ENCODE results near the gene KLK7.
"Not testable (repeated sequence)": the region's sequence is repeated elsewhere in the genome, so short reads cannot be mapped to it uniquely, and the experiment has no call there.

Gene KLK7

DNA sequence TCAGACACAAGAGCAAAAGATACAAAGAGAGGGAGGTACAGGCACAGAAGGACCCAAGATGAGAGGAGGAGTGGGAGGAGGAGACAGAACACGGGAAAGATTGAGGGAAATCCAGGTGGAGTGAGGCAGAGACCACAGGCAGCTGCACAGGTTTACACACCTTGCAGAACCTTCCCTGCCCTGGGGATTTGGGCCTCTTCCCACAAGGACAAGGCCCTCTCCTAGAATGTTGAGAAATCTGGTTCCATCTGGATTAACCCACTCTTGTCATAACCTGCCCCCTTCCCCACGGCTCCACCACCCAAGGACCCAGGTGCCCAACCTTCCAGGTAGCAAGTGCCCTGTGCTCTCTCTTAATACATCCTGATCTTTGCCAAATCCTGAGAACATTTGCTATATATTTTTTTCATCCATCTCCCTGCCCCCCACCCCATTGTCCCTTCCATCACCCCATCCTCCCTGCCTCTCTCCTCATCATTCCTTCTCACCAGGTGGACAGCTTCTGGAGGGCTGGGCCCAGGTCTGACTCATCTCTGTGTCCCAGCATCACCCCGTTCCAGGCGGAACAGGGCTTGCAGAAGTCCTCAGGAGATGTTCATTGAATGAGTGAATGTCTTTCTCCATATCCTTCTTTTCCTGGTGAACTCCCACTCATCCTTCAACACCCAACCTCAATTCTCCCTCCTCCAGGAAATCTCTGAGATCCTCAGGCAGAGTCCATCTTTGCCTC, 26.5 kb upstream of the KLK7 start:
- DNase-seq, result no peak

DNA sequence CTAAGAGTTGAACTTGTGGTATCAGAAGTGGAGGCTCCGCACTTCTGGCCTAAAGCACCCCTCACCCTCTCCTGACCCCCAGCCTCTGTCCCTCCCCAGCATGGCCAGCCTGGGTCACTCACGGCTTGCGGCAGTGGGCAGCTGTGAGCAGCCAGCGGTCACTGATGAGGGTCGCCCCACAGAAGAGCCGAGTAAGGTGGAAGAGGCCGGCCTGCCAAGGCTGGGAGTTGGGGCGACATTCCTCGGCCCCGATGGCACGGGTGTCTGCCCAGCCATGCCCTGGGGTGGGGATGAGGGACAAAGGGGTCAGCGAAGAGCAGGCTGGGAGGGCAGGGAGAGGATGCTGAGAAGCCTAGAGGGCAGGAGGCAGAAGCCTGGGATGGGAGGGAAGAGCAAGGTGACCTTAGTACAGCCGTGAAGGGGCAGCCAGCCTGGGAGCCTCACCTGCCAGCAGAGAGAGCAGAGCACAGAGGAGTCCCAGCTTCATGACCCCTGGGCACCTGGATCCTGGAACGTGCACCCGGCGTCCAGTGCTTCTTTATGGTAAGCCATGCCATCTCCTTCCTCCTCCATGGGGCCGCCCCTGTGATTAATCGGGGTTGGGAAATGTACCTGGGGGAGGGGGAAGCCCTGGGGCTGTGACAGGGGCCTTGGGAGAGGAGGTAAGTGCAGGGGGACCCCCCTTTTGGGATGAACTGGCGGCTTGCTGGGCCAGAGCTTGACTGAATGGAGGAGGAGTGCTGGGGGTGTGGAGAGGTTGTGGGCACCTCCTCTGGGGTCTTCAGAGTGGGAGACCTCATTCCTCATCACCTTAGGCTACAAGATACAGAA, 25.6 kb upstream of the KLK7 start:
- DNase-seq, result no peak

DNA sequence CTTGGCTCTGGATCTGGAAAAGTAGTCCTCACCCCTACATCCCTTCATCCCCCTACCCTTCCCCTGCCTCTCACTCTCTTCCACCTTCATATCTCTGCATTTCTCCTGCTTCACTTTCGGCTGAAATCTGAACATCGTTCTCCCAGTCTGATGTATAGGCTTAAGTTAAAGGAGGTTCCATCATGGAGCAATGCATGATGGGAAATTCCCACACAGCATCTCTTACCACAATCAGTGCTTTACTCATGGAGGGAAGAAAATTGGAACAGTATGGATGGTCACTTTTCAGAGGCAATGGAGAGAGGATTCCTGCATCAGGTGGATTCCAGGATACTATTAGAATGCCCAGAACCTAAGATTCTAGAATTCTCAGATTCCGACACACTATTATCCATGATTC, 23.8 kb upstream of the KLK7 start:
- DNase-seq, result no peak

DNA sequence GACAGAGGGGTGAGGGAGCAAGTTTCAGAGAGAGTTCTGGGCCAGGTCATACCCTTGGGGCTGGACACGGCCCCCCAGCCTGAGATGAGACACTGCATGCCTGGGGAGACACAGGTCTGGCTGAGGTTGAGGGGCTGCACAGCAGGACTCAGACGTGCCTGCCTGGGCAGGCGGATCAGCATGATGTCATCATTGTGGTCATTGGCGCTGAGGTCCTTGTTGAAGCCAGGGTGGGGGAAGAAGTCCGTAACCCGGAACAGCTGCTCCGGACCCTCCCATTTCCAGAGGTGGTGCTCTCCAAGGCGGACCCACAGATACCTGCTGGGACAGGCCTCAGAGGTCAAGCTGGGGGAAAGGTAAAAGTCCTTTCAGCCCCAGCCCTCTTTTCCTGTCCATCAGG, 22.7 kb upstream of the KLK7 start:
- DNase-seq, result no peak

DNA sequence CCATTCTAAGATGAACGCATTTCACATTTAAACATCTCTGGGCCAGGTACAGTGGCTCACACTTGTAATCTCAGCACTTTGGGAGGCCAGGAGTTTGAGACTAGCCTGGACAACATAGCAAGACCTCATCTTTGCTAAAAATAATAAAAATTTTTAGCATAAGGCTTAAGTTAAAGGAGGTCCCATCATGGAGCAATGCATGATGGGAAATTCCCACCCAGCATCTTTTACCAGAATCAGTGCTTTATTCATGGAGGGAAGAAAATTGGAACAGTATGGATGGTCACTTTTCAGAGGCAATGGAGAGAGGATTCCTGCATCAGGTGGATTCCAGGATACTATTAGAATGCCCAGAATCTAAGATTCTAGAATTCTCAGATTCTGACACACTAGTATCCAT, 21.5 kb upstream of the KLK7 start:
- DNase-seq, result no peak

DNA sequence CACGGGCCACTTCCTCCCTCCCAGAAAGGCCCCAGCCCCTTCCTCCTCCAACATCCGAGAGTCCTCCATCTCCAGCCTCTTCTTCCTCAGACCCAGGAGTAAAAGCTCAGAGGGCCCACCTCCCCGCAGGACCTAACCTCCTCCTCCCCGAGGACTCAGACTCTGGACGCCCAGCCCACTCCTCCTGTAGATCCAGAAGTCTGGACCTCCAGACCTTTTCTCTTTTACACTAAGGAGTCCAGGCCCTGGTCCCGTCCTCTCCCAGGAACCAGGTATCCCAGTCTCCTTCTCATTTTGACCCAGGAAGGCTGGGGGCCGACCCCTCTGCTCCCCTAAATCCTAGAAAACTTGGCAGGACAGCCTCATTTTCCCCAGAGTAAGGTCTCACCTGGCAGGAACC, 19.6 kb upstream of the KLK7 start:
- DNase-seq, result no peak

DNA sequence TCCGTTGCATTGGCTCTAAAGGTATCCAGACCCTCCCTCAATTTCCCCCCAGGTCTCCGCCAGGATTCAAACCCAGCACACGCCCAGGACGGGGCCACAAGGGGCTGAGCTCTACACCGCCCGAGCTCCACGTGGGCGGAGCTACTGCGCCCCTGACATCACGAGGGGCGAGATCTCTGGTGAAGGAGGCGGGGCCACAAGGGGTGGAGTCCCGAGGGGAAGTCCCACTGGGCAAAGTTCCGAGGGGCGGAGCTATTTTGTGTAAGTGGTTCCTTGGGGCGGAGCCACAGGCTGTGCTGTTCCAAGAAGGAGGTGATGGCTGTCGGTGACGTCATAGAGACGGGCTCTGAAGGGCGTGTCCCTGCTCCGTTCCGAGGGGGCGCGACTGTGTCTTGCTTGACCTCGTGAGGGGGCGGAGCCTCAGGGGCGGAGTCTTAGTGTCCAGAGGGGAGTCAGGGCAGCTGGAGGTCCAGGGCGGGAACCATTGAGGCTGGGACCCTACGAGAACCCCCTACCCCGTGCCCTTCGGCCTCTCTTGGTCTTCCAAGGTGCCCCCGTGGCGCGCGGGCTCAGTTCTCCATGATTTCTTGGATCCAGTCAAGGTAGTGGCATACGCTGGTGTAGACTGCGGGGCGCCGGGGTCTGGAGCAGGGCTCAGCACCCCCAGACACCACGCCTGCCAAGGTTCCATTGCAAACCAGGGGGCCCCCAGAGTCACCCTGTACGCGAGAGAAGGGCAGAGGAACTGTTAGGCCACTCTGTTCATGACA, 19.0 kb upstream of the KLK7 start:
- no peak for DNase-seq

DNA sequence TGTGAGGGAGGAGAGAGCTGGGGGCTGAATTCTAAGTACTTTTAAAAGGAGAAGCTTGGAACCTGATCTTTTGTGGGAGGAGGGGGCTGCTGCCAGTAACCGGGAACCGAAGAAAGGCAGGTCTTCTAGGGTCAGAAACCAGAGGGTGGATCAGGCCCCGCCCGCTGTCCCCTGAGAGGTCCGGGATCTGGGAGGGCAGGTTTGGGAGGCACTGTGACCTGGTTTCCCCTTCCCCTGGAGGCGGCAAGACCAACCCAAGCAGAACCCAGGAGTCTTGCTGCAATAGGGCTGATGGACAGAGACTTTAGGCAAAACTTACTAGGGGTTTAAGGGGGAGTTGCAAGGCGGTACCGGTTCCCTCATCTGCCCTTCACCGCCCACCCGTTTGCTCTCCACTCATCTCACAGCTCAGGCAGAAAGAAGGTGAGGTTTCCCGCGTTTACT, 18.4 kb upstream of the KLK7 start:
- DNase-seq, result no peak

DNA sequence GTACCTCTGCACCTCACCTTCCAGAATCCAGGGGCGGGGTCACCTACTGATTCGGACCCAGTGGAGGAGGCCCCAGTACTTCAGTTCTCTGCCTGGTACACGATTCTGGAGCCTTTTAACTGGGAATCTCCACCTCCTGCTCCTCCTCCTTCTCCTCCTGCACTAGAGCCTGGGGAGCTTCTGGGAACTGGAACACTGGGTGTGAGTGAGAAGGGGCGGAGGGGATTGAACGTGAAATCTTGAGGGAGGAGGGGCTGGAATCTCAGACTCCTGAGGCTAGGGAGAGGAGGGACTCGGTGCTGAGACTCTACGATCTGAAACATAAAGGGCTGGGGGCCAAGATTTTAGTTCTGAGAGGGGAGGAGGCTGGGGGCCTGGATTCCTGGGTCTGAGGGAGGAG, 17.8 kb upstream of the KLK7 start, which contains the start of gene KLK8:
Gene KLK8 (minus strand): TSS at position 90 of the 400 bp plus-strand sequence. CDS start 437 bp downstream, outside the sequence.
- no peak for DNase-seq

DNA sequence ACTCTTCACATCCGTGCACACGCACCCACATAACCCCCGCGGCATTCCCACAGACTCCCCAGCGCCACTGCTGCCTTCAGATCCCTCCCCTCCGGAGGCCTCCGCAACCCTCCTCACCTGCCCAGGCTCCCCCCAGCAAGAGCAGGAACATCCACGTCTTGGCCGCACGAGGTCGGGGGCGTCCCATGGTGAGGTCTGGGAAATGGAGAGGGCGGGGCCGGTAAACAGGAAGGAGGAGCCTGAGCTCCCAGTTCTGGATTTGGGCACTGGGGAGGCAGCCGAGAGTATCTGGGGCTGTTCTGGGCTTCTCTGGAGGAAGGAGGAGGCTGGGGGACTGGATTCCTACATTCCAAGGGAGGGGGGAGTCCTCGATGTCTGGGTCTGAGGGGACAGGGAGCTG, 17.3 kb upstream of the KLK7 start:
- DNase-seq, result no peak

DNA sequence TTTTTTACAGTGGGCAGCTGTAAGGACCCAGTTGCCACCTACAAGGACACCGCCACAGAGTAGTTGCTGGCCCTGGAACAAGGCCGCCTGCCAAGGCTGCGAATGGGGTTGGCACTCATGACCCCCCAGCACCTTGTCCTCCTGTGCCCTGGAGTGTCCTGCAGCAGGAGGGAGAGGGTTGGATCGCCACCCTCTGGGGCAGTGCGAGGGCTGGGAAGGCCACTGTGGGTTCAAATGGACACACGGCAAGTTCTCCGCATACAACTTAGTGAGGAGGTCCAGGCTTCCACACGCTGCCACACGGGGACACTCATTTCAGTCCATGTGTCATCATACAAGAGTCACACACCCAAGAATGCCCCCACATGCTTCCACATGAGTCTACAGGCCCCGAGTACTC, 16.7 kb upstream of the KLK7 start:
- DNase-seq, result no peak

DNA sequence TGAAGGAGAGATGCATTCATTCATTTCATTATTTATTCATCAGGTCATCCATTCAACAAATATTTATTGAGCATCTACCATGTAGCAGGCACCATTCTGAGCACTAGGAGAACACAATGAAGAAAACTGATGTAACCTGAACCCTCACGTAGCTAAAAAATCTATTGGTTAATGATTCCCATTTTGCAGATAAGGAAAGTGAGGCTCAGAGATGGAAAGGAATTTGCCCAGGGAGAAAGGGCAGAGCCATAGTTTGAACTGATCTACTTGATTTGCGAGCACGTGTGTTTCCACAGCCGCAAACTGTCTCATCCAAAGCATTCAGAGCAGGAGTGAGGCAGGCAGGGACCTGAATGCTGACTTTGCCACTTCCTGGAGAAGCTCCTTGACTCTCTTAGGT, 15.0 kb upstream of the KLK7 start:
- DNase-seq, result no peak

DNA sequence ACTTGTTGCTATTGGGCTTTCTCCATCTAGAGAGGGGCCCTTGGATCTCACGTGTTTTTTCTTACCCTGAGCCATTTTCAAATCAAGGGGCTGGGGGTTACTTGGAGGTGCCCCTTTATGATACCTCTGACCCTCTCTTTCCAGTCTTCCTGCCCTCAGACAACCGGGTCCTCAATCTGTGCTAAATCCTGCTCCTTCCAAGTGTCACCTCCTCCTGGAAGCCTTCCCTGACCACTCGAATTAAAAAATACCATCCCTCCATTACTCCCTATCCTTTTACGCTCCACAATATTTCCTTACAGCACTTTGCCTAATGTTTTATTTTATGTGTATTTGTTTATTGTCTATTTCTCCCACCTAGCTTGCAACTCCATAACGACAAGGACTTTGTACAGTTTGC, 14.3 kb upstream of the KLK7 start:
- no peak for DNase-seq

DNA sequence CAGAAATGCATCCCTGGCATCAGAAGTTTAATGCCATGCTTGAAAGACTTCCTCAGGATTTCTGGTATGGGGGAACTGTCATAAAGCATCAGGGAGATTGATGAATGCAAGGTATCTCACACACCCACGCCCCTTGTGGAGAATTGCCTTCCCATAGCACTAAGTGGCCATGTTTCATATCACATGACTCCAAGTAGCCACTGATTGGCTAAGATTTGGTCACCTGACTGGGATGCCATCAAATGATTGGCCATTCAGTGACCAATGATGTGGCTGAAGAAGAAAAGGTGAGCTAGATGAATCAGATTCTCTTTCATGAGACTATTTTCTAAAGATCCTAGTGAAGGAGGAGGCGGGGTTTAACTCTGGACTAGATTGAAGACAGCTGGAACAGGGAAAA, 10.4 kb upstream of the KLK7 start:
- DNase-seq, result no peak

DNA sequence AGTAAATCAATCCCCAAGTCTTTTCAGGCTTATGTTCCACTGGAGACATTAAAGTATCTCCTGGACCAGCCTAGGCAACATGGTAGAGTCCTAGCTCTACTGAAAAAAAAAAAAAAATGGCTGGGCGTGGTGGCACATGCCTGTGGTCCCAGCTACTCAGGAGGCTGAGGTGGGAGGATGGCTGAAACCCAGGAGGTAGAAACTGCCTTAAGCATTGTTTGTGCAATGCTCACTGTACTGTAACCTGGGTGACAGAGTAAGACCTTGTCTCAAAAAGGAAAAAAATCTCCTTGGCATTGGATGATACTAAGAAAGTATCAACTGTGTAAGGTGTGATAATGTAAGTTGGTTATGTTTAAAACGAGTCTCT, 8.9 kb upstream of the KLK7 start:
- DNase-seq, result no peak

DNA sequence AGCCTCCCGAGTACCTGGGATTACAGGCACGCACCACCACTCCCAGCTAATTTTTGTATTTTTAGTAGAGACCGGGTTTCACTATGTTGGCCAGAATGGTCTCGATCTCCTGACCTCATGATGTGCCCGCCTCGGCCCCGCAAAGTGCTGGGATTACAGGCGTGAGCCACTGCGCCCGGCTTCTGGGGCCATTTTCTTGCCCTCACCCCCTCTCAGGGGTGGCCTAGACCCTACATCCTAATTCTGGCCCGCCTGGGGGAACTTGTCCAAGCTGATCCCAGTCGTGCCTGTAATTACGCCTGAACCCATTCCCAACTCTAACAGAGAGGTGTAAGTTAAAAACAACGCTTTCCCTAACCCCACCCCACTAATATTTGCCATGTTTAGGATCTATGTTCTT, 699 bp upstream of the KLK7 start:
- DNase-seq, result not testable (repeated sequence)

DNA sequence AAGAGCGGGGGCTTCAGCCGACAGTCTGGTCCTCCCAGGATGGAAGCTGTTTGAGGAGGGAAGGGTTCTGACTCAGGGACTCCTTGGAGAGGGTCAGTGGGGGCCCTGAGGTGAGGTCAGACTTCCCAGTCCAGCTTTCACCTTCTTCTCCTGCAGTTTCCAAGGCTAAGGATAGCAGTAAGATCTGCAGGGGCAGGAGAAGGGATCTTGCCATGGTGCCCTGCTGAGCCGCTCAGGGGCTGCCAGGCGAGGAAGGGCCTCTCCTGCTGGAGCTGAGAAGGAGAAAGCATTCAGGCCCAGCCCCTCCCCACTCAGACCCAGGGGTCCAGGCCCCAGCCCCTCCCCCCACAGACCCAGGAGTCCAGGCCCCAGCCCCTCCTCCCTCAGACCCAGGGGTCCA, 1.5 kb downstream of the KLK7 start:
- DNase-seq, result no peak

DNA sequence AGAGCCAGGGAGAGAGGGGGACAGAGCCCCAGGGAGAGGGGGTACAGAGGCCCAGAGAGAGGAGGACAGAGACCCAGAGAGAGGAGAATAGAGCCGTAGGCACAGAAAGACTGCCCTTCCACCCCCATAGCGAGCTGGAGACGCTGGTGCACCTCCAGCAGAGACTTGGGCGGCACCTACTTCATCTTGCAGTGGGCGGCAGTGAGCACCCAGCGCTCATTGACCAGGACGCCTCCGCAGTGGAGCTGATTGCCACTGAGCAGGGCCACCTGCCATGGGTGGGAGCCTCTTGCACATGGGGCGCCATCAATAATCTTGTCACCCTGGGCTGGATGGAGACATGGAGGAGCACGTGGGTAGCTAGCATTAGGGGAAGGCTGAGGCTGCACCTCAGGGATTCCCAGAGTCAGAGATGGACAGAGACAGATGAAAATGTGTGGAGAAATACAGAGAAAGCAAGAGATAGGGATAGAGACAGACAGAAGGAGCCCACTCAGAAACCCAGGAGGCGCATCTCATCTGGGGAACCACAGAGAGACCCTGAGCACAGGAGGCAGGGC, 2.0 kb downstream of the KLK7 start:
- DNase-seq, result no peak

DNA sequence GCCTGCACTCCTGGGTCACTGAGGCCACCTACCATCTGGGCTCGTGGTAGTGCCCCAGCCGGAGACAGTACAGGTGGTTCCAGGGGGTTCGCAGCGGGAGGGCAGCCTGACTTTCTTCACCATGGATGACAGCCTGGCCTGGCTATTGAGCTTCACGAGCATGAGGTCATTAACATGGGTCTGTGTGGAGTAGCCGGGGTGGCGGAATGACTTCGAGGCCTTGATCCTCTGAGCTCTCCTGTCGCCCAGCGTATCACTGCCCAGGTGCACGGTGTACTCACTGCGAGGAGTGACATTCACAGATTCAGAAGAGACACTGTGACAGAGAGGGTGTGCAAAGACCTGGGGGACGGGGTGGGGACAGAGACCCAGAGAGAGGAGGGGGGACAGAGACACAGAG, 3.5 kb downstream of the KLK7 start:
- DNase-seq, result no peak

DNA sequence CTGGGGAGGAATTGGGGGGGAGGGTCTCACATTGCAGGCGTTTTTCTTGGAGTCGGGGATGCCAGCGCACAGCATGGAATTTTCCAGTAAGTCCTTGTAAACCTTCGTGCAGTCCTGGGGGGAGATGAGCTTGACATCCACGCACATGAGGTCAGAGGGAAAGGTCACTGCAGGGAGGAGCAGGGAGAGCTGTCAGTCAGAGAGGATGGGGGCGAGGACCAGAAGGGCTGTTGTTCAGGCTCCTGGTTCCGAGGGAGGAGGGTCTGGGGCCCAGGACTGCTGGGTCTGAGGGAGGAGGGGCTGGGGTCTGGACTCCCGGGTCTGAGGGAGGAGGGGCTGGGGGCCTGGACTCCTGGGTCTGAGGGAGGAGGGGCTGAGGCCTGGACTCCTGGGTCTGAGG, 4.0 kb downstream of the KLK7 start:
- no peak for DNase-seq

DNA sequence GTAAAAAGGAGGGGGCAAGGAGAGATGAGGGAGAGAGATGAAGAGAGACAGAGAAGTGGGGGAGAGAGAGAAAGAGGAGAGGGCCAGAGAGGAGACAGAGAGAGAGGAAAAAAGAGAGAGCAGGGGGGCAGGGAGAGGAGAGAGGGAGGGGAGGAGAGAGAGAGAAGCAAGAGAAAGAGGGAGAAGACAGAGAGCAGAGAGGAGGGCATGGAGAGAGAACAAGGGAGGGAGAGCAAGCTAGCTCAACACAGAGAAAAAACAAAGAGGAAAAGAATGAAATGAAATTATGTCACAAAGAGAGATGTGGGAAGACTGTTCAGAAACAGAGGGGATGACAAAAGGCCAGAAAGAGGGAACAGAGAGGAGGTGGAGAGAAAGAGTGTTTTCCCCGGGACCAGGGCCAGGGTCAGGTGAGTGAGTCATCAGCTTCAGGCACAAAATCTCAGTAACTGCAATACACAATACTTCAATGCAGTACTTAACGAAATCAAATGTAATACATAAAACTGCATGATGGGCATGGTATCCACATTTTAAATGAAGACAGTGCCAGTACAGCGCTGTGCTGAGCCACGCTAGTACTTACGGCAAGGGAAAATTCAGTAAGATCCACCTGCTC, 4.8 kb downstream of the KLK7 start:
- DNase-seq, result no peak

DNA sequence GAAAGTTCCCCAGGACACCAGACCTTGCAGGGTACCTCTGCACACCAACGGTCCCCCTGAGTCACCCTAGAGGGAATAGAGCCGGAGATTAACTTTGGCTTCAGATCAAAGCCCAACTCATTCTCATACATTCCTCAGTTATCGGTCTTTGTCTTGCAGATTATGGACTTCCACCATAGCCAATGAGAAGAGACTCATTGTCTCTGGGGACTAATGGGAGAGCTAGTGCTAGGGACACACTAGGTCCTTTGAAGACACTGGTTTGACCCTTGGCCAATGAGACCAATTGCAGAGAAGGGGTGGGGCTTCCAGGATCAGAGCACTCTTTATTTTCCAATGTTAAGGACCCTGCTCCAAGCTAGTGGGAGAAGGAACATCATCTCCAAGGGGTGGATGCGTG, 6.1 kb downstream of the KLK7 start:
- no peak for DNase-seq

DNA sequence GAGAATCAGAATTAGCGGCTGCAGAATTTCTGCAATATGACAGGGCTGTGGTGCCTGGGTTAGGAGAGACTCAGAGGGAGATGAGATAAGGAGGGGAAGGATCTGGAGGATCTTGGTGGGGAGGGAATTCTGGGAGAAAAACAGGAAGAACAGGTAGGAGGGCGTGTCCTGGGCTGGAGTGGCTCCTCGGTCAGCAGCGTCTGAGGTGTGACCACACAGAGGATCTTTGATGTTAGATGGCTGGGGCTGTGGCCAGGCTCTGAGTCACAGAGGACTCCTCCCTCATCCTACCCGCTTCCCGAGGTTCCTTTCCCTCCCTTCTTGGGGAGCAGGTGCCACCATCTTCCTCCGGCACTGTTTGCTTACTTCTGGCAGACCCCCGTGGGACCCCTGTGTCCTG, 8.0 kb downstream of the KLK7 start:
- no peak for DNase-seq

All from stimulated activated naive CD4-positive, alpha-beta T cell treated with Interleukin-2 at 50 U/mL for 16 hours (primary cell).